Neutrophil (primary cell): ENCODE results near the gene GRIP2.

Source experiments
- H3K27ac ChIP-seq: fragments of 200-600 bp; sonication (generic); 2 replicates; pipeline ENCODE4 v1.5.1; 2016; ENCODE audit warnings: mild to moderate bottlenecking, moderate library complexity
- H3K27me3 ChIP-seq: fragments of 200-600 bp; sonication (generic); 2 replicates; pipeline ENCODE4 v1.6.0; 2016; ENCODE audit warnings: mild to moderate bottlenecking
- H3K36me3 ChIP-seq: fragments of 200-600 bp; sonication (generic); 2 replicates; pipeline ENCODE4 v1.5.1; 2017
- H3K4me1 ChIP-seq, 2 experiments: fragments of 200-600 bp in 1 of 2; sonication (generic) in 1 of 2; 1 replicate in 1 of 2; 2 replicates in 1 of 2; pipeline versions ENCODE4 v1.5.1 to v1.6.1; 2013 to 2016; ENCODE audit warnings: low read depth in 1 of 2, low read length in 1 of 2, mild to moderate bottlenecking in 1 of 2, moderate library complexity in 1 of 2; ENCODE audit not compliant: control insufficient read depth in 1 of 2, insufficient read depth in 1 of 2
- H3K4me3 ChIP-seq, 2 experiments: fragments of 200-600 bp in 1 of 2; sonication (generic) in 1 of 2; 1 replicate in 1 of 2; 2 replicates in 1 of 2; pipeline ENCODE4 v1.5.1; 2013 to 2016; ENCODE audit warnings: low read depth in 1 of 2, low read length in 1 of 2, mild to moderate bottlenecking in 1 of 2, moderate library complexity in 1 of 2
- H3K9me3 ChIP-seq: fragments of 200-600 bp; sonication (generic); 2 replicates; pipeline ENCODE4 v1.5.1; 2016
- CTCF ChIP-seq: fragments of 200-600 bp; sonication (generic); IDR thresholded peaks from 2 replicates; pipeline ENCODE4 v1.5.1; 2016; ENCODE audit warnings: antibody characterized with exemption

GRIP2 gene

GRCh38 chr3:14544282-14545250, 4.4 kb upstream of the GRIP2 start:
- Histone ChIP-seq H3K27ac (no peak overlapping the region), H3K4me3 (no peak overlapping the region), H3K27me3 (peaks cover 37% of the 10 kb centered on the region), H3K36me3 (no peaks in the 10 kb centered on the region), H3K4me1 (no peaks in the 10 kb centered on the region), H3K9me3 (no peaks in the 10 kb centered on the region)
- TF ChIP-seq CTCF, result no peak

GRCh38 chr3:14543446-14543845, 3.3 kb upstream of the GRIP2 start:
- Histone ChIP-seq H3K27ac (no peak overlapping the region), H3K27me3 (peaks cover 27% of the 10 kb centered on the region), H3K4me3 (no peak overlapping the region), H3K9me3 (no peaks in the 10 kb centered on the region), H3K36me3 (no peaks in the 10 kb centered on the region), H3K4me1 (no peaks in the 10 kb centered on the region)
- no peak for TF ChIP-seq CTCF

GRCh38 chr3:14542656-14543055, 2.5 kb upstream of the GRIP2 start:
- Histone ChIP-seq H3K27ac (no peak overlapping the region), H3K9me3 (no peaks in the 10 kb centered on the region), H3K4me3 (no peak overlapping the region), H3K4me1 (no peaks in the 10 kb centered on the region), H3K27me3 (peaks cover 19% of the 10 kb centered on the region), H3K36me3 (no peaks in the 10 kb centered on the region)
- TF ChIP-seq CTCF, result no peak

GRCh38 chr3:14541646-14542045, 1.5 kb upstream of the GRIP2 start:
- TF ChIP-seq CTCF, result no peak
- Histone ChIP-seq H3K4me1 (no peaks in the 10 kb centered on the region), H3K36me3 (no peaks in the 10 kb centered on the region), H3K9me3 (no peaks in the 10 kb centered on the region), H3K27me3 (peaks cover 9% of the 10 kb centered on the region), H3K4me3 (no peak overlapping the region), H3K27ac (no peak overlapping the region)

- Histone ChIP-seq H3K4me1 (no peaks in the 10 kb centered on the region), H3K9me3 (no peaks in the 10 kb centered on the region), H3K4me3 (no peak overlapping the region), H3K36me3 (no peaks in the 10 kb centered on the region), H3K27me3 (peaks cover 1% of the 10 kb centered on the region), H3K27ac (no peak overlapping the region)
- TF ChIP-seq CTCF, result no peak
Measured at GRCh38 chr3:14540821-14541385, 761 bp upstream of the GRIP2 start.
